H9 (cell line): ENCODE measurements around the gene PLCL1. TPM values are rescaled to one million over a fixed set of nuclear protein-coding genes. Genes with fewer than 3 reads are reported as not detected.

Experiments
- DNase-seq: peaks from one replicate; pipeline ENCODE4 v3.0.0-alpha.2; 2017
- H2AFZ ChIP-seq: one replicate; pipeline ENCODE4 v1.6.1; 2013; ENCODE audit warnings: mild to moderate bottlenecking, low read length, control low read depth, moderate library complexity
- H2AK5ac ChIP-seq: 2 replicates; pipeline ENCODE4 v1.6.1; 2013; ENCODE audit warnings: low read length, control low read depth, mixed read lengths; ENCODE audit not compliant: insufficient read length
- H2BK120ac ChIP-seq: one replicate; pipeline ENCODE4 v1.6.1; 2013; ENCODE audit warnings: low read depth, mild to moderate bottlenecking, low read length, control low read depth, inconsistent platforms; ENCODE audit not compliant: poor library complexity, severe bottlenecking
- H2BK12ac ChIP-seq: 2 replicates; pipeline ENCODE4 v1.6.1; 2013; ENCODE audit warnings: low read length, control low read depth, mixed read lengths, low read depth; ENCODE audit not compliant: insufficient read length
- H2BK15ac ChIP-seq: 2 replicates; pipeline ENCODE4 v1.6.1; 2013; ENCODE audit warnings: low read depth, low read length, control low read depth
- H2BK20ac ChIP-seq: one replicate; pipeline ENCODE4 v1.6.1; 2013; ENCODE audit warnings: low read depth, mild to moderate bottlenecking, low read length, control low read depth, inconsistent platforms; ENCODE audit not compliant: poor library complexity, severe bottlenecking
- H2BK5ac ChIP-seq: 2 replicates; pipeline ENCODE4 v1.6.1; 2013; ENCODE audit warnings: low read length, control low read depth, mixed read lengths; ENCODE audit not compliant: insufficient read length
- H3K14ac ChIP-seq: 2 replicates; pipeline ENCODE4 v1.6.1; 2013; ENCODE audit warnings: low read length, control low read depth; ENCODE audit not compliant: insufficient read depth
- H3K18ac ChIP-seq: 2 replicates; pipeline ENCODE4 v1.6.1; 2013; ENCODE audit warnings: low read depth, mild to moderate bottlenecking, mixed read lengths, low read length, control low read depth; ENCODE audit not compliant: insufficient read length
- H3K23ac ChIP-seq: 2 replicates; pipeline ENCODE4 v1.6.1; 2013; ENCODE audit warnings: low read length, control low read depth, mixed read lengths, low read depth; ENCODE audit not compliant: insufficient read length
- H3K23me2 ChIP-seq: 2 replicates; pipeline ENCODE4 v1.6.1; 2013; ENCODE audit warnings: low read depth, mild to moderate bottlenecking, mixed read lengths, low read length, control low read depth; ENCODE audit not compliant: insufficient read length, poor library complexity, severe bottlenecking
- H3K27ac ChIP-seq: 2 replicates; pipeline ENCODE4 v1.5.1; 2013; ENCODE audit warnings: low read length, control low read depth, mixed read lengths, low read depth; ENCODE audit not compliant: insufficient read length
- H3K27me3 ChIP-seq: 2 replicates; pipeline ENCODE4 v1.6.1; 2013; ENCODE audit warnings: low read length, control low read depth, inconsistent platforms; ENCODE audit not compliant: insufficient read depth
- H3K4ac ChIP-seq: 2 replicates; pipeline ENCODE4 v1.6.1; 2013; ENCODE audit warnings: low read depth, mild to moderate bottlenecking, control low read depth, inconsistent platforms, low read length, moderate library complexity
- H3K4me1 ChIP-seq: 2 replicates; pipeline ENCODE4 v1.6.1; 2013; ENCODE audit warnings: low read length, control low read depth, inconsistent platforms; ENCODE audit not compliant: insufficient read depth
- H3K4me2 ChIP-seq: 2 replicates; pipeline ENCODE4 v1.6.1; 2013; ENCODE audit warnings: low read length, control low read depth, mixed read lengths; ENCODE audit not compliant: insufficient read length, insufficient read depth
- H3K56ac ChIP-seq: 2 replicates; pipeline ENCODE4 v1.6.1; 2013; ENCODE audit warnings: low read depth, mild to moderate bottlenecking, mixed read lengths, low read length, control low read depth; ENCODE audit not compliant: insufficient read length
- H3K79me1 ChIP-seq: 2 replicates; pipeline ENCODE4 v1.6.1; 2013; ENCODE audit warnings: low read depth, mild to moderate bottlenecking, moderate library complexity, low read length, control low read depth, inconsistent platforms; ENCODE audit not compliant: insufficient read depth, poor library complexity, severe bottlenecking
- H3K79me2 ChIP-seq: 2 replicates; pipeline ENCODE4 v1.6.1; 2013; ENCODE audit warnings: low read length, control low read depth, inconsistent platforms; ENCODE audit not compliant: insufficient read depth
- H3K9ac ChIP-seq: 2 replicates; pipeline ENCODE4 v1.6.1; 2013; ENCODE audit warnings: low read length, control low read depth, mixed read lengths; ENCODE audit not compliant: insufficient read length; ENCODE audit errors: extremely low read depth
- H3K9me3 ChIP-seq: one replicate; pipeline ENCODE4 v1.6.1; 2013; ENCODE audit warnings: low read depth, low read length, inconsistent platforms; ENCODE audit not compliant: control insufficient read depth
- H3T11ph ChIP-seq: one replicate; pipeline ENCODE4 v1.6.1; 2013; ENCODE audit warnings: mild to moderate bottlenecking, low read length, control low read depth, inconsistent platforms
- H4K20me1 ChIP-seq: one replicate; pipeline ENCODE4 v1.6.1; 2013; ENCODE audit not compliant: control insufficient read depth, insufficient read length, insufficient read depth
- H4K5ac ChIP-seq: 2 replicates; pipeline ENCODE4 v1.6.1; 2013; ENCODE audit warnings: low read depth, mild to moderate bottlenecking, mixed read lengths, low read length, control low read depth; ENCODE audit not compliant: insufficient read length
- H4K8ac ChIP-seq: replicated peaks from 2 replicates; pipeline ENCODE4 v1.6.1; 2013; ENCODE audit warnings: low read length, control low read depth, mixed read lengths, low read depth; ENCODE audit not compliant: insufficient read length
- H4K91ac ChIP-seq: 2 replicates; pipeline ENCODE4 v1.6.1; 2013; ENCODE audit warnings: low read depth, mild to moderate bottlenecking, moderate library complexity, mixed read lengths, low read length, control low read depth; ENCODE audit not compliant: insufficient read length
- H3K27ac Mint-ChIP-seq, 3 experiments: 2 replicates in 2 of 3; 3 replicates in 1 of 3; pipeline ENCODE4 v1.8.0; 2020 to 2021; ENCODE audit warnings: mixed read lengths in 3 of 3, mild to moderate bottlenecking in 1 of 3, moderate library complexity in 1 of 3
- H3K27me3 Mint-ChIP-seq: 2 replicates; pipeline ENCODE4 v1.8.0; 2021; ENCODE audit warnings: low read depth, mild to moderate bottlenecking, moderate library complexity, mixed read lengths
- H3K36me3 Mint-ChIP-seq, 3 experiments: 2 replicates in 2 of 3; 3 replicates in 1 of 3; pipeline ENCODE4 v1.8.0; 2020 to 2021; ENCODE audit warnings: low read depth in 3 of 3, mixed read lengths in 3 of 3; ENCODE audit not compliant: insufficient read depth in 1 of 3
- H3K4me1 Mint-ChIP-seq, 2 experiments: 2 replicates each; pipeline ENCODE4 v1.8.0; 2020; ENCODE audit warnings: mixed read lengths in 2 of 2
- H3K4me3 Mint-ChIP-seq, 2 experiments: 2 replicates in 1 of 2; 3 replicates in 1 of 2; pipeline ENCODE4 v1.8.0; 2020 to 2021; ENCODE audit warnings: mild to moderate bottlenecking in 2 of 2, mixed read lengths in 2 of 2, moderate library complexity in 1 of 2
- H3K9me3 Mint-ChIP-seq, 2 experiments: 2 replicates in 1 of 2; 3 replicates in 1 of 2; pipeline ENCODE4 v1.8.0; 2020; ENCODE audit warnings: mild to moderate bottlenecking in 2 of 2, mixed read lengths in 2 of 2, moderate library complexity in 1 of 2
- WGBS: extraction: QIAGEN DNeasy Blood & Tissue Kit; methylation state at CpG from one replicate; pipeline ENCODE4 v1.1.7; 2013; ENCODE audit warnings: missing lambda C conversion rate, low lambda C conversion rate, mixed read lengths; ENCODE audit not compliant: insufficient read length; ENCODE audit errors: extremely low coverage; 5-methylcytosine and 5-hydroxymethylcytosine counted together
- total RNA-seq: library from RNA; stranded (reverse); gene quantifications from 2 replicates; pipeline ENCODE4 v1.2.1, GENCODE V29; 2021
- TF ChIP-seq, protein P1 (sequence below): fragments of 200-600 bp; sonication (generic); conservative IDR thresholded peaks from 3 replicates; pipeline ENCODE4 v1.8.0; 2021; ENCODE audit warnings: antibody characterized with exemption, mild to moderate bottlenecking

The PLCL1 gene
- total RNA-seq, 1 experiment from 2014 or later = 0.04 TPM

DNA sequence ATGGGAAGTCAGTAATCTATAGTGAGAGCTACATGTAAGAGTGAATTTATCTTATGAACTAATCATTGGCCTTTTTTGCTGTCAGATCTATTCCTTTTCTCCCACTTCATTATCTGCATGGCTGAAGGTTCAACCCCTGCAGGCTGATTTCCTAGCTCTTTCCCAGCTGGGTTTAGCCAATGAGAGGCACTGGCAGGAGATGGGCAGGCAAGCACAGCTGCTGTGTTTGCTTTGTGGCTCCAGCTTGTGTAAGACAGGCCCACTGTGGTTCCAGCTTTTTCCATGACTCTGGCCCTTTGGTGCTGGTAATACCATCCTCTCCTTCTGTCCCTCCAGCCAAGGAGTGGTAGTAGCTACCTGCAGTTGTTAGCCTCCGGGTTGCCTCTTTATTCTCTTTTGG is 248.8 kb downstream of the PLCL1 start:
- no peak overlapping the region for H3T11ph ChIP-seq
- no peak overlapping the region for H3K27ac Mint-ChIP-seq
- no peak overlapping the region for H3K18ac ChIP-seq
- no peaks in the 10 kb centered on the region for H3K4me1 Mint-ChIP-seq
- no peak overlapping the region for H3K4me3 Mint-ChIP-seq
- no peak overlapping the region for H3K14ac ChIP-seq
- no peak overlapping the region for H2BK120ac ChIP-seq
- no peak overlapping the region for H2AK5ac ChIP-seq
- no peak overlapping the region for H2BK15ac ChIP-seq
- no peaks in the 10 kb centered on the region for H3K4me1 ChIP-seq
- H4K91ac ChIP-seq = no peak overlapping the region
- H3K56ac ChIP-seq = no peak overlapping the region
- no peaks in the 10 kb centered on the region for H3K27me3 ChIP-seq
- no CpG with 5 or more reads among the region's 1 CpG for WGBS
- no peaks in the 10 kb centered on the region for H3K9me3 ChIP-seq
- H2AFZ ChIP-seq = no peak overlapping the region
- no peak overlapping the region for H4K8ac ChIP-seq
- H2BK20ac ChIP-seq = no peak overlapping the region
- DNase-seq = no peak
- no peak overlapping the region for H2BK5ac ChIP-seq
- no peak overlapping the region for H3K27ac ChIP-seq
- H2BK12ac ChIP-seq = no peak overlapping the region
- H3K23ac ChIP-seq = no peak overlapping the region
- no peaks in the 10 kb centered on the region for H3K23me2 ChIP-seq
- no peaks in the 10 kb centered on the region for H3K36me3 Mint-ChIP-seq
- peaks cover 2% of the 10 kb centered on the region; the same call in 1 of the 2 replicates for H3K27me3 Mint-ChIP-seq
- TF ChIP-seq, protein P1, sequence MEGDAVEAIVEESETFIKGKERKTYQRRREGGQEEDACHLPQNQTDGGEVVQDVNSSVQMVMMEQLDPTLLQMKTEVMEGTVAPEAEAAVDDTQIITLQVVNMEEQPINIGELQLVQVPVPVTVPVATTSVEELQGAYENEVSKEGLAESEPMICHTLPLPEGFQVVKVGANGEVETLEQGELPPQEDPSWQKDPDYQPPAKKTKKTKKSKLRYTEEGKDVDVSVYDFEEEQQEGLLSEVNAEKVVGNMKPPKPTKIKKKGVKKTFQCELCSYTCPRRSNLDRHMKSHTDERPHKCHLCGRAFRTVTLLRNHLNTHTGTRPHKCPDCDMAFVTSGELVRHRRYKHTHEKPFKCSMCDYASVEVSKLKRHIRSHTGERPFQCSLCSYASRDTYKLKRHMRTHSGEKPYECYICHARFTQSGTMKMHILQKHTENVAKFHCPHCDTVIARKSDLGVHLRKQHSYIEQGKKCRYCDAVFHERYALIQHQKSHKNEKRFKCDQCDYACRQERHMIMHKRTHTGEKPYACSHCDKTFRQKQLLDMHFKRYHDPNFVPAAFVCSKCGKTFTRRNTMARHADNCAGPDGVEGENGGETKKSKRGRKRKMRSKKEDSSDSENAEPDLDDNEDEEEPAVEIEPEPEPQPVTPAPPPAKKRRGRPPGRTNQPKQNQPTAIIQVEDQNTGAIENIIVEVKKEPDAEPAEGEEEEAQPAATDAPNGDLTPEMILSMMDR = no peak
- no peak overlapping the region for H4K5ac ChIP-seq
- no peak overlapping the region for H3K4ac ChIP-seq
- no peaks in the 10 kb centered on the region for H4K20me1 ChIP-seq
- H3K79me1 ChIP-seq = no peaks in the 10 kb centered on the region
- no peaks in the 10 kb centered on the region for H3K9me3 Mint-ChIP-seq
- no peak overlapping the region for H3K4me2 ChIP-seq
- no peak overlapping the region for H3K9ac ChIP-seq
- no peaks in the 10 kb centered on the region for H3K79me2 ChIP-seq
